NCI-H1436 (cell line): ENCODE data around the gene GPR31.

Experiments
- DNase-seq: peaks from one replicate; lab custom pipeline; 2025; lab: John Stamatoyannopoulos, UW

GPR31 gene

GRCh38 chr6:167139761-167140160 lies 18.0 kb downstream of the GPR31 start:
- no peak for DNase-seq

GRCh38 chr6:167137881-167138280 lies 19.9 kb downstream of the GPR31 start:
- DNase-seq = no peak

- no peak for DNase-seq
These were observed 20.7 kb downstream of the GPR31 start for GRCh38 chr6:167137081-167137480.

- DNase-seq = no peak
These were observed 21.4 kb downstream of the GPR31 start for GRCh38 chr6:167136376-167136775.

- DNase-seq = no peak
These were observed 23.1 kb downstream of the GPR31 start for GRCh38 chr6:167134448-167135328.

- no peak for DNase-seq
These were observed 26.8 kb downstream of the GPR31 start for GRCh38 chr6:167130712-167131684.

- DNase-seq = no peak
These were observed 27.6 kb downstream of the GPR31 start for GRCh38 chr6:167130008-167130677.

GRCh38 chr6:167129562-167129961 lies 28.2 kb downstream of the GPR31 start:
- DNase-seq = no peak

- DNase-seq = no peak
These were observed 28.6 kb downstream of the GPR31 start for GRCh38 chr6:167129159-167129558.

- no peak for DNase-seq
These were observed 29.8 kb downstream of the GPR31 start for GRCh38 chr6:167127785-167128531.

- no peak for DNase-seq
These were observed 31.9 kb downstream of the GPR31 start for GRCh38 chr6:167125855-167126349.

GRCh38 chr6:167125410-167125809 lies 32.4 kb downstream of the GPR31 start:
- DNase-seq = no peak

GRCh38 chr6:167124753-167125152 lies 33.0 kb downstream of the GPR31 start:
- DNase-seq = no peak

GRCh38 chr6:167122827-167123657 lies 34.7 kb downstream of the GPR31 start, which contains the start of gene CCR6:
CCR6 (plus strand) TSS chr6:167123096; CDS start chr6:167136135, 13,039 bp downstream.
- no peak for DNase-seq

- no peak for DNase-seq
These were observed 35.5 kb downstream of the GPR31 start for GRCh38 chr6:167122041-167122826.

- DNase-seq = no peak
These were observed 36.4 kb downstream of the GPR31 start for GRCh38 chr6:167121335-167121841.

GRCh38 chr6:167120583-167120903 lies 37.2 kb downstream of the GPR31 start:
- DNase-seq = no peak

GRCh38 chr6:167119670-167120582 lies 37.9 kb downstream of the GPR31 start:
- DNase-seq = no peak
